LoVo (cell line): ENCODE results near the gene ITPRID2.
"Not testable (repeated sequence)": the region's sequence is repeated elsewhere in the genome, so short reads cannot be mapped to it uniquely, and the experiment has no call there.

Experiments
- DNase-seq: peaks from one replicate; pipeline ENCODE4 v3.0.0-alpha.2; 2016; ENCODE audit warnings: low spot score

Gene ITPRID2

DNA sequence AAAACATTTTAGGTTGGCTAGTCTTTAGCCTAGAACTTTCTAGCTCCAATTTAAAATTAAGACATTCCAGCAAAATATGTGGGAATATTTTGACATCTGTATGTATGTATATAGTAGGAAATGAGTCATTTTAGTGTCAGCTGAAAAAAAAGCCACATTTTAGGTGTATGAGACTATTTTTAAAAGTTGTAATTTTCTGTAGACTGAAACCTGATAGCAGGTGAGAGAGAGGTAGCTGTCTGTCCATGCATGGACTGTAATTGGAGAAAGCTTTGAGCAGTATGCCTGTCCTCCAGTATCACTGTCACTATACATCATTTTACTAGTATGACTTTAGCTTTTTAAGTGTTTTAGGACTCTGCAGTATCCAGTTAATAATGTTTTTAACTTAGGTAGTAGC is 68.0 kb downstream of the ITPRID2 start:
- DNase-seq: no peak

- DNase-seq: not testable (repeated sequence)
Observed at GRCh38 chr2:181961167-181961566, 69.6 kb downstream of the ITPRID2 start.

- DNase-seq: no peak
Observed at GRCh38 chr2:181962142-181962541, 70.6 kb downstream of the ITPRID2 start.

DNA sequence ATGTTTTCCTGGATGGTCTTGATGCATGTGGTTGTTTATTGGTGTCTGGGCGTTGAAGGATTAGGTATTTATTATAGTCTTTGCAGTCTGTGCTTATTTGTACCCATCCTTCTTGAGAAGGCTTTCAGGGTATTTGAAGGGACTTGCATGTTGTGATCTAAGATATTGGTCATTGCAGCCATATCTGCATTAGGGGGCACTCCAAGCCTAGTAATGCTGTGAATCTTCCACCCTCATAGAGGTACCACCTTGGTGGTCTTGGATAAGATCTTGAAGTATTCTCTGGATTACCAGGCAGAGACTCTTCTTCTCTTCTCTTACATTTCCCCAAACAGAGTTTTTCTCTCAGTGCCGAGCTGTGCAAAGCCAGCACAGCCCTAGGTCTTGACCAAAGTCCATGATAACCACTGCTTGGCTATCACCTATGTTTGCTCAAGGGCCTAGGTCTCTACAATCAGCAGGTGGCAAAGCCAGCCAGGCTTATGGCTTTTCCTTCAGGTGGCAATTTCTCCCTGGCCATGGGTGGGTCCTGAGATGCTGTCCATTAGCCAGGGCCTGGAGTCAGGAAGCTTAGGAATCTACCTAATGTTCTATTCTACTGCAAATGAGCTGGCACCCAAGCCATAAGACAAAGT is 78.7 kb downstream of the ITPRID2 start:
- no peak for DNase-seq

GRCh38 chr2:181971032-181971431 is 79.5 kb downstream of the ITPRID2 start:
- DNase-seq: no peak

GRCh38 chr2:181972431-181973170 is 81.1 kb downstream of the ITPRID2 start:
- DNase-seq: no peak

DNA sequence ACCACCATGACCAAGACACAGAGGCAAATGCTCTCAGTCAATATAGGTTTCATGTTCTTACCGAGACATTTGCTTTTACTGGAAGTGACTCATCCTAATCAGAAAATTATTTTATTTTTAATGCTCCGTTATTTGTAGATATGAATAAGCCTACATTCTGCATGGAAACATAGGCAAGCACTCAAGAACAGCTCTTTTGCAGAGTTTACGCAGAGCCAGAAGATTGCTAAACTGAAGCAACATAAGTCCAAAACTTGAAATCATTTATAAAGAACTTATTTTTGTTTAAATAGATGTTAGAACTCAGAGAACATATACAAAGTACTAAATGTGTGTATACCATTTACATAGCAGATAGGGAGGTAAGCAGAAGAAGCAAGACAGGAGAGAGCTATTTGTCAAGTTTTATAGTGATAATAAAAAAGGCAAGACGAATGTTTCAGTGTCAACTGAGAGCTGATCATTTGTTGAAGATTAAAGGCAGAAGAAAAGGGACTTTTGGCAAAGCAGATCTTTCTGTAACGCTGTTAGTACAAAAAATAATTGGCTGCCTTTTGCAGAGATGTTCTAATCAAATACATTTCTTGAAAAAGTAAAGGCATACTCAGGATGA is 81.7 kb downstream of the ITPRID2 start:
- DNase-seq: no peak

- DNase-seq: no peak
Observed at GRCh38 chr2:181977661-181978350, 86.3 kb downstream of the ITPRID2 start.

- no peak for DNase-seq
Observed at GRCh38 chr2:181978351-181979150, 87.0 kb downstream of the ITPRID2 start.
